A673 (cell line): Measurements from ENCODE around the gene METTL16.

Experiments used
- EZH2 ChIP-seq: fragments of 200-600 bp; sonication (generic); IDR thresholded peaks from 2 replicates; pipeline ENCODE4 v1.6.1; 2017; ENCODE audit warnings: borderline replicate concordance, low read depth, mild to moderate bottlenecking, mixed read lengths, antibody characterized with exemption, low read length; ENCODE audit not compliant: poor library complexity, severe bottlenecking
- TF ChIP-seq, protein P1 (sequence below): fragments of 300-800, 200-600 bp; sonication (generic); conservative IDR thresholded peaks from 2 replicates; pipeline ENCODE4 v1.5.1; 2017; ENCODE audit warnings: low read depth, mild to moderate bottlenecking, antibody characterized with exemption, low read length, moderate library complexity, mixed read lengths

DNA sequence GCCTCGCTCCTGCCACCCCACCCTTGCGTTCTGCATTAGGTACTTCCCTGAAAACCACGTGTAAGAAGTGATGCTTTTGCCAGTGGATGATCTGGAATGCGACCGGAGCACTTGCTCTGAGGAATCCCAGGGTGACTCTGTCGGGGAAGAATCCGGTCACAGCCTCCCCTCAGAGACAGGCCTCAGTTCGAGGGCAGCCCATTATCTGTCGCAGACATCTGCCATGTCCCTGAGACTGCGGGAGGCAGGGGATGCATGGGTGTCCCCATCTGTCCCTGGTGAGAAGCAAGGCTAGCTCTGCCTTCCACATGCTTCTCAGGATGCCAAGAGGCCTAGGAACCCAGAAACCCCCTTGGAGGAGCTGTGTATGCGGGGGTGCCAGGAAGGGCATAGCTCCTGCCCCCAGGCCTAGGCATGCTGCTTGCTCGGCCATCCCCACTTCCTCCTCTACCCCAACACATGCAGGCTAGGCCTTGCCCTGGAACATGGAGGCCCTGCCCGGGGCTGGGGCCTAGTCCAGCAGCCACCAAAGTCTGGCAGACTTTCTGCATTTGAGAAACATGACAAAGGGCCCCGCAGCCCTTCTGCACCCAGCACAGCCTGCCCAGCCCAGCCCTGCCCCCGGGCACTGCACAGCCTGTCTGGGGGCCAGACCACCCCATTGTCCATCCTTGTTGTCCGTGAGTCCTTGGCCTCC is 131.3 kb downstream of the METTL16 start:
- no peak for TF ChIP-seq EZH2
- TF ChIP-seq, protein P1, sequence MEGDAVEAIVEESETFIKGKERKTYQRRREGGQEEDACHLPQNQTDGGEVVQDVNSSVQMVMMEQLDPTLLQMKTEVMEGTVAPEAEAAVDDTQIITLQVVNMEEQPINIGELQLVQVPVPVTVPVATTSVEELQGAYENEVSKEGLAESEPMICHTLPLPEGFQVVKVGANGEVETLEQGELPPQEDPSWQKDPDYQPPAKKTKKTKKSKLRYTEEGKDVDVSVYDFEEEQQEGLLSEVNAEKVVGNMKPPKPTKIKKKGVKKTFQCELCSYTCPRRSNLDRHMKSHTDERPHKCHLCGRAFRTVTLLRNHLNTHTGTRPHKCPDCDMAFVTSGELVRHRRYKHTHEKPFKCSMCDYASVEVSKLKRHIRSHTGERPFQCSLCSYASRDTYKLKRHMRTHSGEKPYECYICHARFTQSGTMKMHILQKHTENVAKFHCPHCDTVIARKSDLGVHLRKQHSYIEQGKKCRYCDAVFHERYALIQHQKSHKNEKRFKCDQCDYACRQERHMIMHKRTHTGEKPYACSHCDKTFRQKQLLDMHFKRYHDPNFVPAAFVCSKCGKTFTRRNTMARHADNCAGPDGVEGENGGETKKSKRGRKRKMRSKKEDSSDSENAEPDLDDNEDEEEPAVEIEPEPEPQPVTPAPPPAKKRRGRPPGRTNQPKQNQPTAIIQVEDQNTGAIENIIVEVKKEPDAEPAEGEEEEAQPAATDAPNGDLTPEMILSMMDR = no peak
